NCI-H524 (cell line): ENCODE measurements around the gene RHOXF1.
"Not testable (repeated sequence)": the region's sequence is repeated elsewhere in the genome, so short reads cannot be mapped to it uniquely, and the experiment has no call there.

Experiments used
- DNase-seq, 2 experiments: peaks; one replicate each; lab custom pipeline; 2025; lab: John Stamatoyannopoulos, UW

RHOXF1 gene

GRCh38 chrX:120115438-120115963 lies at the start of gene RHOXF1:
Gene RHOXF1, minus strand, starts transcription at chrX:120115913. Its CDS starts 51 bp downstream, at chrX:120115862.
- no peak for DNase-seq

GRCh38 chrX:120159086-120159485 lies 43.4 kb upstream of the RHOXF1 start:
- not testable (repeated sequence) for DNase-seq

- not testable (repeated sequence) for DNase-seq
Measured at GRCh38 chrX:120158313-120158712, 42.6 kb upstream of the RHOXF1 start, which contains the start of gene RHOXF2. Gene RHOXF2, plus strand, starts transcription at chrX:120158613. Its CDS starts 138 bp downstream, at chrX:120158751.

GRCh38 chrX:120150109-120150744 lies 34.5 kb upstream of the RHOXF1 start:
- not testable (repeated sequence) for DNase-seq

- no peak for DNase-seq
Measured at GRCh38 chrX:120147537-120147936, 31.8 kb upstream of the RHOXF1 start.

GRCh38 chrX:120146323-120146722 lies 30.6 kb upstream of the RHOXF1 start:
- DNase-seq = not testable (repeated sequence)

GRCh38 chrX:120145295-120145925 lies 29.7 kb upstream of the RHOXF1 start:
- DNase-seq = no peak

- DNase-seq = no peak
Measured at GRCh38 chrX:120144178-120144844, 28.6 kb upstream of the RHOXF1 start.

GRCh38 chrX:120140293-120140981 lies 24.7 kb upstream of the RHOXF1 start:
- no peak for DNase-seq

GRCh38 chrX:120137439-120137838 lies 21.7 kb upstream of the RHOXF1 start:
- DNase-seq = no peak

GRCh38 chrX:120136840-120137239 lies 21.1 kb upstream of the RHOXF1 start:
- DNase-seq = no peak

- DNase-seq = no peak
Measured at GRCh38 chrX:120136128-120136527, 20.4 kb upstream of the RHOXF1 start.

- not testable (repeated sequence) for DNase-seq
Measured at GRCh38 chrX:120128306-120128846, 12.7 kb upstream of the RHOXF1 start.

- DNase-seq = no peak
Measured at GRCh38 chrX:120125444-120125843, 9.7 kb upstream of the RHOXF1 start.

GRCh38 chrX:120120223-120120622 lies 4.5 kb upstream of the RHOXF1 start:
- DNase-seq = no peak

- no peak for DNase-seq
Measured at GRCh38 chrX:120111611-120112010, 4.1 kb downstream of the RHOXF1 start.

- DNase-seq = no peak
Measured at GRCh38 chrX:120109378-120109777, 6.3 kb downstream of the RHOXF1 start.

GRCh38 chrX:120104707-120105106 lies 11.0 kb downstream of the RHOXF1 start:
- DNase-seq = not testable (repeated sequence)

- DNase-seq = not testable (repeated sequence)
Measured at GRCh38 chrX:120101057-120101456, 14.7 kb downstream of the RHOXF1 start.

GRCh38 chrX:120090208-120090607 lies 25.5 kb downstream of the RHOXF1 start:
- peak in 1 of 2 experiments; percentile 15 for DNase-seq

GRCh38 chrX:120087289-120088017 lies 28.3 kb downstream of the RHOXF1 start:
- no peak for DNase-seq
